Neural cell (in vitro differentiated cells): ENCODE measurements around the gene AZU1. TPM values are rescaled to one million over a fixed set of nuclear protein-coding genes. Genes with fewer than 3 reads are reported as not detected.
A peak's percentile ranks its signal among the peaks of the same experiment; 100 is the strongest.

Source experiments
- H2AFZ ChIP-seq: fragments of 200-600, 300-800 bp; sonication (generic), shearing (Covaris generic); 2 replicates; pipeline ENCODE4 v1.6.0; 2014; ENCODE audit warnings: low read depth, mild to moderate bottlenecking, antibody characterized with exemption, low read length, moderate library complexity
- H3F3A ChIP-seq: fragments of 200-600 bp; shearing (Covaris generic); 2 replicates; pipeline ENCODE4 v1.6.1; 2016; ENCODE audit warnings: mild to moderate bottlenecking, moderate library complexity, mixed read lengths, antibody characterized with exemption, low read length; ENCODE audit not compliant: insufficient read depth, poor library complexity, severe bottlenecking
- H3K27ac ChIP-seq: fragments of 200-600, 300-800 bp; sonication (generic), shearing (Covaris generic); 2 replicates; pipeline ENCODE4 v1.5.1; 2014; ENCODE audit warnings: mild to moderate bottlenecking, low read length, moderate library complexity
- H3K27me3 ChIP-seq: fragments of 300-800, 200-600 bp; sonication (generic), shearing (Covaris generic); 2 replicates; pipeline ENCODE4 v1.6.0; 2014; ENCODE audit warnings: mild to moderate bottlenecking, low read depth, low read length, moderate library complexity; ENCODE audit not compliant: insufficient read depth
- H3K36me3 ChIP-seq: fragments of 300-800, 200-600 bp; sonication (generic), shearing (Covaris generic); 2 replicates; pipeline ENCODE4 v1.5.1; 2014; ENCODE audit warnings: mild to moderate bottlenecking, antibody characterized with exemption, low read length, moderate library complexity; ENCODE audit not compliant: insufficient read depth
- H3K4me2 ChIP-seq: fragments of 300-800, 200-600 bp; sonication (generic), shearing (Covaris generic); 2 replicates; pipeline ENCODE4 v1.6.0; 2014; ENCODE audit warnings: mild to moderate bottlenecking, low read length
- H3K4me3 ChIP-seq: fragments of 300-800, 200-600 bp; sonication (generic), shearing (Covaris generic); 2 replicates; pipeline ENCODE4 v1.5.1; 2014; ENCODE audit warnings: mild to moderate bottlenecking, low read length, moderate library complexity
- H3K79me2 ChIP-seq: fragments of 200-600 bp; shearing (Covaris generic); replicated peaks from 2 replicates; pipeline ENCODE4 v1.6.0; 2014; ENCODE audit warnings: mild to moderate bottlenecking, low read length, moderate library complexity; ENCODE audit not compliant: insufficient read depth
- H3K9ac ChIP-seq: fragments of 300-800, 200-600 bp; sonication (generic), shearing (Covaris generic); 2 replicates; pipeline ENCODE4 v1.6.1; 2016; ENCODE audit warnings: mild to moderate bottlenecking, low read length, mixed read lengths
- H3K9me2 ChIP-seq: fragments of 200-600 bp; shearing (Covaris generic); 2 replicates; pipeline ENCODE4 v1.6.1; 2016; ENCODE audit warnings: mild to moderate bottlenecking, low read length, mixed read lengths; ENCODE audit not compliant: insufficient read depth
- H3K9me3 ChIP-seq: fragments of 200-600, 300-800 bp; sonication (generic), shearing (Covaris generic); 2 replicates; pipeline ENCODE4 v1.6.1; 2016; ENCODE audit warnings: mild to moderate bottlenecking, mixed run types, low read length, moderate library complexity, mixed read lengths
- H4K20me1 ChIP-seq: fragments of 200-600 bp; shearing (Covaris generic); 2 replicates; pipeline ENCODE4 v1.6.1; 2016; ENCODE audit warnings: mild to moderate bottlenecking, mixed run types; ENCODE audit not compliant: insufficient read depth
- CTCF ChIP-seq: fragments of 450-650 bp; IDR thresholded peaks from 2 replicates; pipeline ENCODE4 v1.5.1; 2014; ENCODE audit warnings: antibody characterized with exemption, mild to moderate bottlenecking, moderate library complexity; ENCODE audit not compliant: poor library complexity, severe bottlenecking
- EP300 ChIP-seq: fragments of 450-650 bp; conservative IDR thresholded peaks from 2 replicates; pipeline ENCODE4 v1.6.1; 2014; ENCODE audit warnings: antibody characterized with exemption, mild to moderate bottlenecking, moderate library complexity; ENCODE audit not compliant: poor library complexity, severe bottlenecking
- EZH2 ChIP-seq: fragments of 200-600, 300-800 bp; shearing (Covaris generic), sonication (generic); IDR thresholded peaks from 2 replicates; pipeline ENCODE4 v1.6.1; 2014; ENCODE audit warnings: antibody characterized with exemption, low read length, borderline replicate concordance, mild to moderate bottlenecking; ENCODE audit not compliant: insufficient read depth, poor library complexity, severe bottlenecking
- MXI1 ChIP-seq: fragments of 450-650 bp; conservative IDR thresholded peaks from 2 replicates; pipeline ENCODE4 v1.6.1; 2014; ENCODE audit warnings: antibody characterized with exemption, mild to moderate bottlenecking; ENCODE audit not compliant: poor library complexity, severe bottlenecking
- POLR2AphosphoS5 ChIP-seq: IDR thresholded peaks from 2 replicates; pipeline ENCODE4 v1.6.1; 2012
- RAD21 ChIP-seq: fragments of 450-650 bp; conservative IDR thresholded peaks from 2 replicates; pipeline ENCODE4 v1.6.1; 2014; ENCODE audit warnings: antibody characterized with exemption, mild to moderate bottlenecking, moderate library complexity
- REST ChIP-seq: IDR thresholded peaks from 2 replicates; pipeline ENCODE4 v1.6.1; 2012; ENCODE audit warnings: borderline replicate concordance
- SMC3 ChIP-seq: fragments of 450-650 bp; conservative IDR thresholded peaks from 2 replicates; pipeline ENCODE4 v1.6.1; 2014; ENCODE audit warnings: antibody characterized with exemption, mild to moderate bottlenecking, moderate library complexity; ENCODE audit not compliant: poor library complexity
- TAF1 ChIP-seq: IDR thresholded peaks from 2 replicates; pipeline ENCODE4 v1.6.1; 2012; ENCODE audit warnings: low read depth
- polyA plus RNA-seq: library from polyadenylated mRNA; depleted of rRNA; stranded (reverse); fragments of >200 nt; gene quantifications from 2 replicates; pipeline ENCODE4 v1.2.3, GENCODE V29; 2014

Gene AZU1
- polyA plus RNA-seq, 1 donor from 2014 or later: 1.1 TPM

- H3F3A ChIP-seq: no peaks in the 10 kb centered on the region
- no peaks in the 10 kb centered on the region for H3K79me2 ChIP-seq
- no peak overlapping the region for H3K4me3 ChIP-seq
- peaks cover 11% of the 10 kb centered on the region for H4K20me1 ChIP-seq
- H2AFZ ChIP-seq: no peak overlapping the region
- no peaks in the 10 kb centered on the region for H3K36me3 ChIP-seq
- no peaks in the 10 kb centered on the region for H3K9me3 ChIP-seq
- TF ChIP-seq EZH2 (no peak), MXI1 (no peak), CTCF (no peak), REST (no peak), POLR2AphosphoS5 (no peak), EP300 (no peak), TAF1 (no peak), RAD21 (no peak), SMC3 (no peak)
- no peak overlapping the region for H3K27ac ChIP-seq
- H3K27me3 ChIP-seq: no peaks in the 10 kb centered on the region
- no peak overlapping the region for H3K9ac ChIP-seq
- H3K4me2 ChIP-seq: no peak overlapping the region
- H3K9me2 ChIP-seq: no peaks in the 10 kb centered on the region
These were observed 17.4 kb upstream of the AZU1 start for GRCh38 chr19:810077-810855.

- H3K27ac ChIP-seq: no peak overlapping the region
- no peaks in the 10 kb centered on the region for H3K36me3 ChIP-seq
- peaks cover 11% of the 10 kb centered on the region for H4K20me1 ChIP-seq
These were observed 16.7 kb upstream of the AZU1 start for GRCh38 chr19:810883-811489.

More at GRCh38 chr19:810883-811489, 16.7 kb upstream of the AZU1 start:
- Histone ChIP-seq H3K4me2 (no peak overlapping the region), H3K27me3 (no peaks in the 10 kb centered on the region), H3K9me3 (no peaks in the 10 kb centered on the region), H2AFZ (no peak overlapping the region), H3K79me2 (no peaks in the 10 kb centered on the region), H3K4me3 (no peak overlapping the region), H3F3A (no peaks in the 10 kb centered on the region), H3K9ac (no peak overlapping the region), H3K9me2 (no peaks in the 10 kb centered on the region)
- no peak for TF ChIP-seq EZH2
- TF ChIP-seq POLR2AphosphoS5: peak; percentile 30
